ENCODE results near the gene LYRM9. TPM values are rescaled to one million over a fixed set of nuclear protein-coding genes. Genes with fewer than 3 reads are reported as not detected.

Gene LYRM9
- total and polyA plus RNA-seq, 9 of the 15 experiments (the other 6 are each of a cell fraction or from before 2014, with no cell fraction given): 0.98 to 4.7 (median 1.8) TPM

DNA sequence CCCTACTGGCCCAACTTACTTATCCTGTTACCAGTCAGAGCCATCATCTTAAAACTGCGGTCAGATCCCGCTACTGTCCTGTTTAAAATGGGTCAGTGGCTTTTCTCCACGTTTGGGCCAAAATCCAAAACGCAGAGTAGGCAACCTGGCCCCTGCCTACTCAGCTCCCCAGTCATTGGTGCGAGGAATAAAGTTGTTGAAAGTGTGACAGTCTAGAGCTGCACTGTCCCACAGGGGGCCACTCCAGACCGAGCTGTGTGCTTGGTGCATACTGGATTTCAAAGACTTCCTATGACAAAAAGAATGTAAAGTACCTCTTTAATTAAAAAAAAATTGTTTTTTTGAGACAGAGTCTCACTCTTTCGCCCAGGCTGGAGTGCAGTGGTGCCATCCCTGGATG is 21.2 kb upstream of the LYRM9 start (continued):
- TF ChIP-seq, protein P1, sequence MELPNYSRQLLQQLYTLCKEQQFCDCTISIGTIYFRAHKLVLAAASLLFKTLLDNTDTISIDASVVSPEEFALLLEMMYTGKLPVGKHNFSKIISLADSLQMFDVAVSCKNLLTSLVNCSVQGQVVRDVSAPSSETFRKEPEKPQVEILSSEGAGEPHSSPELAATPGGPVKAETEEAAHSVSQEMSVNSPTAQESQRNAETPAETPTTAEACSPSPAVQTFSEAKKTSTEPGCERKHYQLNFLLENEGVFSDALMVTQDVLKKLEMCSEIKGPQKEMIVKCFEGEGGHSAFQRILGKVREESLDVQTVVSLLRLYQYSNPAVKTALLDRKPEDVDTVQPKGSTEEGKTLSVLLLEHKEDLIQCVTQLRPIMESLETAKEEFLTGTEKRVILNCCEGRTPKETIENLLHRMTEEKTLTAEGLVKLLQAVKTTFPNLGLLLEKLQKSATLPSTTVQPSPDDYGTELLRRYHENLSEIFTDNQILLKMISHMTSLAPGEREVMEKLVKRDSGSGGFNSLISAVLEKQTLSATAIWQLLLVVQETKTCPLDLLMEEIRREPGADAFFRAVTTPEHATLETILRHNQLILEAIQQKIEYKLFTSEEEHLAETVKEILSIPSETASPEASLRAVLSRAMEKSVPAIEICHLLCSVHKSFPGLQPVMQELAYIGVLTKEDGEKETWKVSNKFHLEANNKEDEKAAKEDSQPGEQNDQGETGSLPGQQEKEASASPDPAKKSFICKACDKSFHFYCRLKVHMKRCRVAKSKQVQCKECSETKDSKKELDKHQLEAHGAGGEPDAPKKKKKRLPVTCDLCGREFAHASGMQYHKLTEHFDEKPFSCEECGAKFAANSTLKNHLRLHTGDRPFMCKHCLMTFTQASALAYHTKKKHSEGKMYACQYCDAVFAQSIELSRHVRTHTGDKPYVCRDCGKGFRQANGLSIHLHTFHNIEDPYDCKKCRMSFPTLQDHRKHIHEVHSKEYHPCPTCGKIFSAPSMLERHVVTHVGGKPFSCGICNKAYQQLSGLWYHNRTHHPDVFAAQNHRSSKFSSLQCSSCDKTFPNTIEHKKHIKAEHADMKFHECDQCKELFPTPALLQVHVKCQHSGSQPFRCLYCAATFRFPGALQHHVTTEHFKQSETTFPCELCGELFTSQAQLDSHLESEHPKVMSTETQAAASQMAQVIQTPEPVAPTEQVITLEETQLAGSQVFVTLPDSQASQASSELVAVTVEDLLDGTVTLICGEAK (IDR thresholded peaks at IDR 0.05): peak; percentile 90
- TF ChIP-seq, protein P1 (CRISPR knock-in tag; IDR thresholded peaks at IDR 0.05): no peak
- TF ChIP-seq, protein P2, sequence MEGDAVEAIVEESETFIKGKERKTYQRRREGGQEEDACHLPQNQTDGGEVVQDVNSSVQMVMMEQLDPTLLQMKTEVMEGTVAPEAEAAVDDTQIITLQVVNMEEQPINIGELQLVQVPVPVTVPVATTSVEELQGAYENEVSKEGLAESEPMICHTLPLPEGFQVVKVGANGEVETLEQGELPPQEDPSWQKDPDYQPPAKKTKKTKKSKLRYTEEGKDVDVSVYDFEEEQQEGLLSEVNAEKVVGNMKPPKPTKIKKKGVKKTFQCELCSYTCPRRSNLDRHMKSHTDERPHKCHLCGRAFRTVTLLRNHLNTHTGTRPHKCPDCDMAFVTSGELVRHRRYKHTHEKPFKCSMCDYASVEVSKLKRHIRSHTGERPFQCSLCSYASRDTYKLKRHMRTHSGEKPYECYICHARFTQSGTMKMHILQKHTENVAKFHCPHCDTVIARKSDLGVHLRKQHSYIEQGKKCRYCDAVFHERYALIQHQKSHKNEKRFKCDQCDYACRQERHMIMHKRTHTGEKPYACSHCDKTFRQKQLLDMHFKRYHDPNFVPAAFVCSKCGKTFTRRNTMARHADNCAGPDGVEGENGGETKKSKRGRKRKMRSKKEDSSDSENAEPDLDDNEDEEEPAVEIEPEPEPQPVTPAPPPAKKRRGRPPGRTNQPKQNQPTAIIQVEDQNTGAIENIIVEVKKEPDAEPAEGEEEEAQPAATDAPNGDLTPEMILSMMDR (IDR thresholded peaks at IDR 0.05 in 2 of 3, conservative IDR thresholded peaks at IDR 0.05 in 1 of 3; ENCODE audit: insufficient read depth in 2 of 3, low read depth in 1 of 3, low read length in 3 of 3): 0 out of 6 replicates have a peak, but pooled peaks of 1 of the 3 experiments have one; percentile 5
- TF ChIP-seq, protein P3, sequence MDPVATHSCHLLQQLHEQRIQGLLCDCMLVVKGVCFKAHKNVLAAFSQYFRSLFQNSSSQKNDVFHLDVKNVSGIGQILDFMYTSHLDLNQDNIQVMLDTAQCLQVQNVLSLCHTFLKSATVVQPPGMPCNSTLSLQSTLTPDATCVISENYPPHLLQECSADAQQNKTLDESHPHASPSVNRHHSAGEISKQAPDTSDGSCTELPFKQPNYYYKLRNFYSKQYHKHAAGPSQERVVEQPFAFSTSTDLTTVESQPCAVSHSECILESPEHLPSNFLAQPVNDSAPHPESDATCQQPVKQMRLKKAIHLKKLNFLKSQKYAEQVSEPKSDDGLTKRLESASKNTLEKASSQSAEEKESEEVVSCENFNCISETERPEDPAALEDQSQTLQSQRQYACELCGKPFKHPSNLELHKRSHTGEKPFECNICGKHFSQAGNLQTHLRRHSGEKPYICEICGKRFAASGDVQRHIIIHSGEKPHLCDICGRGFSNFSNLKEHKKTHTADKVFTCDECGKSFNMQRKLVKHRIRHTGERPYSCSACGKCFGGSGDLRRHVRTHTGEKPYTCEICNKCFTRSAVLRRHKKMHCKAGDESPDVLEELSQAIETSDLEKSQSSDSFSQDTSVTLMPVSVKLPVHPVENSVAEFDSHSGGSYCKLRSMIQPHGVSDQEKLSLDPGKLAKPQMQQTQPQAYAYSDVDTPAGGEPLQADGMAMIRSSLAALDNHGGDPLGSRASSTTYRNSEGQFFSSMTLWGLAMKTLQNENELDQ (CRISPR knock-in tag; IDR thresholded peaks at IDR 0.05; ENCODE audit: borderline replicate concordance): no peak
- TF ChIP-seq ZBED1 (IDR thresholded peaks at IDR 0.05) (no peak), GATAD2A (IDR thresholded peaks at IDR 0.05) (no peak)
- TF ChIP-seq, protein P4, sequence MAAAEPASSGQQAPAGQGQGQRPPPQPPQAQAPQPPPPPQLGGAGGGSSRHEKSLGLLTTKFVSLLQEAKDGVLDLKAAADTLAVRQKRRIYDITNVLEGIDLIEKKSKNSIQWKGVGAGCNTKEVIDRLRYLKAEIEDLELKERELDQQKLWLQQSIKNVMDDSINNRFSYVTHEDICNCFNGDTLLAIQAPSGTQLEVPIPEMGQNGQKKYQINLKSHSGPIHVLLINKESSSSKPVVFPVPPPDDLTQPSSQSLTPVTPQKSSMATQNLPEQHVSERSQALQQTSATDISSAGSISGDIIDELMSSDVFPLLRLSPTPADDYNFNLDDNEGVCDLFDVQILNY (CRISPR knock-in tag; IDR thresholded peaks at IDR 0.05): no peak

All from K562 (cell line).